Measurements from ENCODE around the gene IARS2.

IARS2 gene

DNA sequence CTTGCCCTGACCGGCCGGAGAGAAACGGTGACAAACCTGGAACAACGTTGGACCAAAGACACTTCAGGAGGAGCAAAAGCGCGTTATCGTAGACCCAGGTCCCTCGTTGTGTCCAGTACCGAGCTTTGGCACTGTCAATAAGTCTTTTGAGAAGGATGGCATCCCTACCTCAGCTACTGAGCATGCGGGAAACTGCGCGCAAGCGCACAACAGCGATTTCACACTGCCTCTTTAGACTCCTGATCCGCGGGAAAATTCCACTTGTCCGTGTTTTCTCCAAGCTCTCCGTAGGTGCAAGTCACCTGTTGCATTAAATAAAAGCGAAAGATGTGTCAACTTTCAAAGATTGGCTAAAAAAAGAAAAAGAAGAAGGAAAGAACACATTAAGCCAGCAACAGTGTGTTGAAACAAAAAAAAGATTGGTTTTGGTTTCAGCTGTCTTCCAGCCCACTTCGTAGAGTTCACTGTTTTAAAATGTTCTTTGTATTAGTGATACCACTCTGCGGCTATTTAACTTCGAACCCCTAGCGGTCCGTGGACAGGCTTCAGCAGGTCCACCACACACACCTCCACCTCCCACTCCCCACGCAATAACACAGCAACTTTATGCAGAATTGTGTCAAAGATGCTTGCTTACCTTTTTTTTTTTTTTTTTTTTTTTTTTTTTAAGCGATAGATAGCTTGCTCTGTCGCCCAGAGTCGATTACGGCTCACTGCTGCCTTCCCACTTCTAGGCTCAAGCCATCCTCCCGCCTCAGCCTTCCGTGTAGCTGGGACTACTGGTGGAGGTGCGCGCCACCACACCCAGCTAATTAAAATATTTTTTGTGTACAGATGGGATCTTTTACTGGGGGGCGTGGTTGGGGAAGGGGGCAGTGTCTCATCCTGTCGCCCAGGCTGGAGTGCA is 4.0 kb upstream of the IARS2 start, which contains the start of gene BPNT1:
TSS of gene BPNT1 (minus strand) at position 139 of the 907 bp plus-strand sequence. CDS start 9,942 bp downstream, outside the sequence.
- peak; percentile 65 for TF ChIP-seq TAF1 (IDR thresholded peaks at IDR 0.05; ENCODE audit: low read depth)
- TF ChIP-seq NFIC (IDR thresholded peaks at IDR 0.05) = no peak
- TF ChIP-seq ZBTB7A (IDR thresholded peaks at IDR 0.05; ENCODE audit: low read depth) = peak; percentile 61; the same call in 1 of the 2 replicates
- TF ChIP-seq EP300 (IDR thresholded peaks at IDR 0.05; ENCODE audit: borderline replicate concordance) = no peak
- TF ChIP-seq FOXM1 (IDR thresholded peaks at IDR 0.05; ENCODE audit: borderline replicate concordance, low read depth) = no peak; the same call in 1 of the 2 replicates
- TF ChIP-seq, protein P1, sequence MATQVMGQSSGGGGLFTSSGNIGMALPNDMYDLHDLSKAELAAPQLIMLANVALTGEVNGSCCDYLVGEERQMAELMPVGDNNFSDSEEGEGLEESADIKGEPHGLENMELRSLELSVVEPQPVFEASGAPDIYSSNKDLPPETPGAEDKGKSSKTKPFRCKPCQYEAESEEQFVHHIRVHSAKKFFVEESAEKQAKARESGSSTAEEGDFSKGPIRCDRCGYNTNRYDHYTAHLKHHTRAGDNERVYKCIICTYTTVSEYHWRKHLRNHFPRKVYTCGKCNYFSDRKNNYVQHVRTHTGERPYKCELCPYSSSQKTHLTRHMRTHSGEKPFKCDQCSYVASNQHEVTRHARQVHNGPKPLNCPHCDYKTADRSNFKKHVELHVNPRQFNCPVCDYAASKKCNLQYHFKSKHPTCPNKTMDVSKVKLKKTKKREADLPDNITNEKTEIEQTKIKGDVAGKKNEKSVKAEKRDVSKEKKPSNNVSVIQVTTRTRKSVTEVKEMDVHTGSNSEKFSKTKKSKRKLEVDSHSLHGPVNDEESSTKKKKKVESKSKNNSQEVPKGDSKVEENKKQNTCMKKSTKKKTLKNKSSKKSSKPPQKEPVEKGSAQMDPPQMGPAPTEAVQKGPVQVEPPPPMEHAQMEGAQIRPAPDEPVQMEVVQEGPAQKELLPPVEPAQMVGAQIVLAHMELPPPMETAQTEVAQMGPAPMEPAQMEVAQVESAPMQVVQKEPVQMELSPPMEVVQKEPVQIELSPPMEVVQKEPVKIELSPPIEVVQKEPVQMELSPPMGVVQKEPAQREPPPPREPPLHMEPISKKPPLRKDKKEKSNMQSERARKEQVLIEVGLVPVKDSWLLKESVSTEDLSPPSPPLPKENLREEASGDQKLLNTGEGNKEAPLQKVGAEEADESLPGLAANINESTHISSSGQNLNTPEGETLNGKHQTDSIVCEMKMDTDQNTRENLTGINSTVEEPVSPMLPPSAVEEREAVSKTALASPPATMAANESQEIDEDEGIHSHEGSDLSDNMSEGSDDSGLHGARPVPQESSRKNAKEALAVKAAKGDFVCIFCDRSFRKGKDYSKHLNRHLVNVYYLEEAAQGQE (IDR thresholded peaks at IDR 0.05; ENCODE audit: low read depth) = no peak
- TF ChIP-seq, protein P2, sequence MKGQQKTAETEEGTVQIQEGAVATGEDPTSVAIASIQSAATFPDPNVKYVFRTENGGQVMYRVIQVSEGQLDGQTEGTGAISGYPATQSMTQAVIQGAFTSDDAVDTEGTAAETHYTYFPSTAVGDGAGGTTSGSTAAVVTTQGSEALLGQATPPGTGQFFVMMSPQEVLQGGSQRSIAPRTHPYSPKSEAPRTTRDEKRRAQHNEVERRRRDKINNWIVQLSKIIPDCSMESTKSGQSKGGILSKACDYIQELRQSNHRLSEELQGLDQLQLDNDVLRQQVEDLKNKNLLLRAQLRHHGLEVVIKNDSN (IDR thresholded peaks at IDR 0.05) = peak; percentile 77
- no peak for TF ChIP-seq YY1 (IDR thresholded peaks at IDR 0.05; ENCODE audit: low read depth)
- peak; percentile 13; the same call in 1 of the 2 replicates for TF ChIP-seq TCF12 (IDR thresholded peaks at IDR 0.05; ENCODE audit: low read depth)
- TF ChIP-seq CREB1 (IDR thresholded peaks at IDR 0.05; ENCODE audit: low read depth) = no peak
- TF ChIP-seq CEBPB (IDR thresholded peaks at IDR 0.05) = no peak
- TF ChIP-seq, protein P3, sequence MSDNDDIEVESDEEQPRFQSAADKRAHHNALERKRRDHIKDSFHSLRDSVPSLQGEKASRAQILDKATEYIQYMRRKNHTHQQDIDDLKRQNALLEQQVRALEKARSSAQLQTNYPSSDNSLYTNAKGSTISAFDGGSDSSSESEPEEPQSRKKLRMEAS (IDR thresholded peaks at IDR 0.05) = peak; percentile 69
- peak; percentile 21; the same call in 1 of the 2 replicates for TF ChIP-seq TEAD4 (IDR thresholded peaks at IDR 0.05)
- no peak for TF ChIP-seq EGR1 (IDR thresholded peaks at IDR 0.05)
- TF ChIP-seq RAD21 (IDR thresholded peaks at IDR 0.05; ENCODE audit: low read depth) = no peak

DNA sequence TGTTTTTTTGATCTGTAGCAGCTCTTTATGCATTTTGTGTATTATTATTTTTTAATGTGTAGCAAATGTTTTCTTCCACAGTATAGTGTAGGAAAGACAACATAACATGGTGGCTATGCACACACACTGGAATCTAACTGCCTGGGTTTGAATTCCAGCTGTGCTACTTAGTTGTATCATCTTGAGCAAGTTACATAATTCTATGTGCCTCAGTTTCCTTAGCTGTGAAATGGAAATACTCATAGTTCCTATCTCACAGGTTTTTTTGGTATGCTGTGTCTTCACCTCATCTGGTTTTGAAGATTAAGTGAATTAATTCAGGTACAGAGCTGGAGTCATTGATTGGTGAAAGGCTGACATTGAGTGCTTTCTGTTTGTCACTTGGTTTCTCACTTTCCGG is 1.2 kb upstream of the IARS2 start:
- TF ChIP-seq, protein P2 (IDR thresholded peaks at IDR 0.05) = no peak
- TF ChIP-seq EP300 (IDR thresholded peaks at IDR 0.05; ENCODE audit: borderline replicate concordance) = no peak
- TF ChIP-seq FOXM1 (IDR thresholded peaks at IDR 0.05; ENCODE audit: borderline replicate concordance, low read depth) = no peak
- no peak for TF ChIP-seq NFIC (IDR thresholded peaks at IDR 0.05)
- no peak for TF ChIP-seq TCF12 (IDR thresholded peaks at IDR 0.05; ENCODE audit: low read depth)
- TF ChIP-seq, protein P3 (IDR thresholded peaks at IDR 0.05) = no peak
- TF ChIP-seq, protein P1 (IDR thresholded peaks at IDR 0.05; ENCODE audit: low read depth) = no peak
- TF ChIP-seq TEAD4 (IDR thresholded peaks at IDR 0.05) = no peak
- no peak for TF ChIP-seq ZBTB7A (IDR thresholded peaks at IDR 0.05; ENCODE audit: low read depth)
- no peak for TF ChIP-seq CREB1 (IDR thresholded peaks at IDR 0.05; ENCODE audit: low read depth)
- no peak for TF ChIP-seq TAF1 (IDR thresholded peaks at IDR 0.05; ENCODE audit: low read depth)
- no peak for TF ChIP-seq EGR1 (IDR thresholded peaks at IDR 0.05)

DNA sequence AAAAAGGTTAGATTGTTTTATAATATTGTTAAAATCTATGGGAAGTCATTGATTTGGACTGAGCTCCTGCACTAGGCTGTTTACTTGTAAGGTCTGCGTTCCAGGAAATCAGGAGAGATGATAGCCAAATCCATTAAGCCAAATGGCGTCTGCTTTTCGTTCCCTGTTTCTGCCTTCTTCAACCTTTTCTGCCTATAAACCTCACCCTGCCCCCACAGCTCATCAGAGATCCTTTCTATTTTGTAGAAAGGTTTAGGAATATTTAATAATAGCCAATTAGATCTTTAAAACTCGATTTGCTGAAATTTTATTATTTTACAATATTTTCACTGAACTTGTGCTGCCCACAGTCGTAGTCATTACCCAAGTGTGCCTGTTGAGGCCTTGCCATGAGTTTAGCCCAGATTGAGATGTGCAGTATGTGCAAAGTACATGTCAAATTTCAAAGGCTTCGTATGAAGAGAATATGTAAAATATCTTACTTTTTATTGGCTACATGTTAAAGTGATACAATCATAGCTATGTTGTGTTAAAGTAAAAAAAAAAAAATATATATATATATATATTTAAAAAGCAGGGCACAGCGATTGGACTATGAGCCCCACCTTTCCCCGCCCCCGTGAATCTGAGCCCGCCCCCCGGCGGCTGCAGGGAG is 444 bp upstream of the IARS2 start:
- TF ChIP-seq EGR1 (IDR thresholded peaks at IDR 0.05) (no peak), NFIC (IDR thresholded peaks at IDR 0.05) (no peak), ZBTB7A (IDR thresholded peaks at IDR 0.05; ENCODE audit: low read depth) (no peak), CREB1 (IDR thresholded peaks at IDR 0.05; ENCODE audit: low read depth) (no peak), EP300 (IDR thresholded peaks at IDR 0.05; ENCODE audit: borderline replicate concordance) (no peak), TAF1 (IDR thresholded peaks at IDR 0.05; ENCODE audit: low read depth) (no peak), RAD21 (IDR thresholded peaks at IDR 0.05; ENCODE audit: low read depth) (no peak), YY1 (IDR thresholded peaks at IDR 0.05; ENCODE audit: low read depth) (no peak), TCF12 (IDR thresholded peaks at IDR 0.05; ENCODE audit: low read depth) (no peak), CEBPB (IDR thresholded peaks at IDR 0.05) (no peak), TEAD4 (IDR thresholded peaks at IDR 0.05) (no peak), FOXM1 (IDR thresholded peaks at IDR 0.05; ENCODE audit: borderline replicate concordance, low read depth) (no peak)
- TF ChIP-seq, protein P1 (IDR thresholded peaks at IDR 0.05; ENCODE audit: low read depth) = no peak
- TF ChIP-seq, protein P2 (IDR thresholded peaks at IDR 0.05) = no peak
- TF ChIP-seq, protein P3 (IDR thresholded peaks at IDR 0.05) = no peak
